ENCODE results near the gene PSAPL1.

The PSAPL1 gene

GRCh38 chr4:7382634-7383014, 52.1 kb downstream of the PSAPL1 start:
- no peak for DNase-seq (ENCODE audit: low read depth in 2 of 2)

GRCh38 chr4:7381890-7382633, 52.7 kb downstream of the PSAPL1 start:
- DNase-seq (ENCODE audit: low read depth in 2 of 2) = no peak

- no peak for DNase-seq (ENCODE audit: low read depth in 2 of 2)
Measured at GRCh38 chr4:7381221-7381889, 53.4 kb downstream of the PSAPL1 start.

All from stimulated activated CD8-positive, alpha-beta memory T cell treated with anti-CD3 and anti-CD28 coated beads, Interleukin-15, amount 100 ng/mL, for 4 hours (primary cell).